Measurements from ENCODE around the gene EMC7. TPM values are rescaled to one million over a fixed set of nuclear protein-coding genes. Genes with fewer than 3 reads are reported as not detected.

EMC7 gene
- total RNA-seq, 1 donor from 2014 or later: 62.2 TPM

DNA sequence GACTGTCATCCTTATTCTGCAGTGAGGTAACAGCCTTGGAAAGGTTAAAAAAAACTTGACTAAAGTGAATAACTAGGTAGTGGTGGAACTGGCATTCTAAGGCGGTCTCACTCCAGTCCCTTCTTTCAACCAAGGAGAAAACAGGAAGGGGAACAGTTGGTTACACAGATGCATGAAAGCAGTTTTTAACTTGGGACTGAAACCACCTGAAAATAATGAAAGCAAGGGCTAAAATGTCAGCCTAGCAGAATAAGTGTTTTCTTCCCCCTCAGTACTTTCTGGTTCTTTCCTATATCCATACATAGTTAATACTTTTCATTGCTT, 61.9 kb downstream of the EMC7 start:
- intact Hi-C loops (cut with micrococcal nuclease): loop anchor here (5.0 kb wide), 2 partner anchors 543 to 948 kb away; partner anchors contain the start of genes GOLGA8B and ZNF770

GRCh38 chr15:34038871-34039789, 62.5 kb downstream of the EMC7 start, which contains the start of gene AVEN:
Gene AVEN (minus strand): TSS chr15:34039204. CDS start chr15:34039046, 158 bp downstream.
- intact Hi-C loops (cut with micrococcal nuclease): loop anchor here (1.0 to 5.0 kb wide), 4 partner anchors 21 to 948 kb away; partner anchors contain the start of genes EMC7, GOLGA8B and ZNF770

DNA sequence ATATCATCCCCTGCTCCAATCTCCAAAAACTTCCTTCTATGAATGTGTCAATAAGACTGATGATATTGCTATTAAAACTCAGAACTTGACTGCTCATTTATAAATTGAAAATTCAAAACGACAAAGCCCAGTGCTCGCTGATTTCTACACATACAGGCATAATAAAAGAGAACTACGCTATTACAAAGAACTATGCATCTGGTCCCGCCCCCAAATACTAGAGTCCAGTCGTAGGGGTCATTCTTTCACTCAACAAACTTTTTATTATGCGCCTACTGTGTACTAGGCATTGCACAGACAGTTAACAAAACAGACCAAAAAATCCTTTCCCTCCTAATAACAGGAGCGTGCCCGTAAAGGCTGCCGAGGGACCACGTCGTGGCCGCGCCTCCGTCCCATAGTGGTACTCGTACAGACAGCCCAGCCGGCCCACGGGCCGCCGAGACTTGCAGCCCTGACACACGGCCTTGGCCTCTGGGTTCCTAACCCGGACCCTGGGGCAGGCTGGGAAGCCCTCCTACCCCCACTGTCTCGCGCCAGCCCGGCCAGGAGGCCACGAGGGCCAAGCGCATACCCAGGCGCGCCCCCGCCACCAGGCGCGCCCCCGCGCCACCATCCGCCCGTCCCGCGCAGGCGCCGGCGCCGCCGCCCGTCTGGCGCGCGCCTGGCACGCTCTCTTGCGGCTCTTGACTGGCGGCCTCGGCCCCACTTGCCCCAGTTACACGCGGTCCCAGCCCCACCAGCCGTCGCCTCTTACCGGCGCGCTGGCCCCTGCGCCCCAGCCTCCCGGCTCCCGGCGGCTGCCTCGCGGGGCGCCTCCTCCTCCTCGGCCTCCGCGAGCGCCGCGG, 63.4 kb downstream of the EMC7 start:
- intact Hi-C loops (cut with micrococcal nuclease): loop anchor here (1.0 to 5.0 kb wide), 4 partner anchors 20 to 949 kb away; partner anchors contain the start of genes EMC7, GOLGA8B and ZNF770

Other genes with a start within 250 kb of the EMC7 start
- gene CHRM5, start 133.4 kb downstream of the EMC7 start, total RNA-seq: not detected in 2 replicates
- gene AVEN, start 62.7 kb downstream of the EMC7 start, total RNA-seq: 15.9 and 16.8 TPM in 2 replicates
- 3.7 and 3.8 TPM in 2 replicates for gene PGBD4, start 221 bp upstream of the EMC7 start, total RNA-seq
- gene KATNBL1, start 108.2 kb upstream of the EMC7 start, total RNA-seq: 43.8 and 44.6 TPM in 2 replicates
- 80.6 and 83.1 TPM in 2 replicates for gene EMC4, start 123.2 kb upstream of the EMC7 start, total RNA-seq
- 39.6 and 43.4 TPM in 2 replicates for gene SLC12A6, start 235.9 kb upstream of the EMC7 start, total RNA-seq
- 185 and 202 TPM in 2 replicates for gene NOP10, start 241.3 kb upstream of the EMC7 start, total RNA-seq
- not detected in 2 replicates for gene NUTM1, start 241.5 kb upstream of the EMC7 start, total RNA-seq

Measured in T-helper 2 cell treated with Interferon-gamma antibody and Interleukin-4, amounts not matched to agents 100 ng/mL and 5 ng/mL, for 36 hours (primary cell).